Kasumi-1 (cell line): ENCODE measurements around the gene PPIE.

Source experiments
- DNase-seq, 2 experiments: peaks; one replicate each; lab custom pipeline; 2025; lab: John Stamatoyannopoulos, UW

Gene PPIE

GRCh38 chr1:39738622-39739366 is at the start of gene PPIE:
PPIE (plus strand) TSS chr1:39738882; CDS start chr1:39738901, 19 bp downstream.
- DNase-seq: peak; percentile 85 to 92

DNA sequence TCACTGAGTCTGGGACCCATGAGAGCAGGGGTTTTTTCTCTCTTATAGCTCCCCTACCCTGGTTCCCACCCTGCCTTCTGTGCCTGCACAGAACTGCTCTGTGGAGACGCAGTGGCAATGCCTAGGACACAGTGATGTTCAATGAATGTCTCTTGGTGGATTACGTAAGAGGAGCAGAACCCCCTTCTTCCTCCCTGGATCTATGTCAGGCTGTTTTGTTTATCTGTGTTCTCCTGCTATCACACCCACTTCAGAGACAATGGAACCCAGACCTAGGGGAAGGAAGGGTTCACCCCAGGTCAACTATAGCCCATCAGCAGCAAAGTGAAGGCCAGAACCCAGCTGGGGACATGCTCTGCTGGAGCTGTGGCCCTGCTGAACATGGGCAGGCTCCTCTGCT is 49.5 kb upstream of the PPIE start:
- no peak for DNase-seq

- DNase-seq: no peak
These were observed 49.0 kb upstream of the PPIE start for GRCh38 chr1:39689635-39690034.

GRCh38 chr1:39690225-39690624 is 48.5 kb upstream of the PPIE start:
- no peak for DNase-seq

- DNase-seq: no peak
These were observed 47.8 kb upstream of the PPIE start for GRCh38 chr1:39690794-39691382.

- DNase-seq: peak; percentile 25 to 50
These were observed 47.1 kb upstream of the PPIE start, which contains the start of gene HPCAL4 for GRCh38 chr1:39691383-39692151. HPCAL4 (minus strand) TSS chr1:39691433; CDS start chr1:39684603, 6,830 bp downstream.

GRCh38 chr1:39692152-39693074 is 46.3 kb upstream of the PPIE start:
- no peak for DNase-seq

- no peak for DNase-seq
These were observed 44.7 kb upstream of the PPIE start for GRCh38 chr1:39694026-39694425.

GRCh38 chr1:39695016-39695415 is 43.7 kb upstream of the PPIE start:
- no peak for DNase-seq

DNA sequence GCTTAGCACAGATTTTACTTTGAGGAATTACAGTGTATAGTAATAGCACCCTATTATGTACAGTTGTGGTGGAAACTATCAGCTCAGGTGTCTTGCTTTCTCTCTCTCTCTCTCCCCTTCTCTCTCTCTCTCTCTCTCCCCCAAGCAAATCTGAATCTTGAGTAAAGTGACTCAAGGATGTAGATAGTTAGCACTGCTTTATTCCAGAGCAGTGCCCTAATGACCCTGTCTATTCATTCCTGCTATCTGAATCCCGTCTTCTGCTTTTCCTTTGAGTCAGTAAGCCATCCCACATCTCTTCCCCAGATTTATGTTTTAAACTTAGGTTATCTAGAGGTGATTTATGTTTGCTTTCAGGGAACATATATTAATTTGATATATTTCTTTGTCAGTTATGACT is 42.2 kb upstream of the PPIE start:
- DNase-seq: no peak

DNA sequence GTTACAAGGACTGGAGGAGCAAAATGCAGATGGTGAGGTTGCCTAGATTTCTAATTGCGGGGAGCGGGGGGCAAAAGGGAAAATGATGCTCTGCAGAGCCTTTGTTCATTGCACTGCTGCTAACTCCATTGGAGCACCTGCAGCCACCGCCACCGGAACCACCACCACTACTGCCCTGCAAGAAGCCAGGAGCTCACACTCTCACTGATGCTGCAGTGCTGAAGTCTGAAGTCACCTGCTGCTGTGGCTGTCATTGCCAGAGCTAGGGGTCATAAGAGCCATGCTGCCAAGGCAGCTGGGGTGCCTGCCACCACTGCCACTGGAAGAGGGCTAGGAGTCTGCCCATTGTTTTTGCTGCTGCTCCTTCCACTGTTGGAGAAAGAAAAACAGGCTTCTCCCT is 40.1 kb upstream of the PPIE start:
- DNase-seq: no peak

- no peak for DNase-seq
These were observed 39.3 kb upstream of the PPIE start for GRCh38 chr1:39699419-39699818.

DNA sequence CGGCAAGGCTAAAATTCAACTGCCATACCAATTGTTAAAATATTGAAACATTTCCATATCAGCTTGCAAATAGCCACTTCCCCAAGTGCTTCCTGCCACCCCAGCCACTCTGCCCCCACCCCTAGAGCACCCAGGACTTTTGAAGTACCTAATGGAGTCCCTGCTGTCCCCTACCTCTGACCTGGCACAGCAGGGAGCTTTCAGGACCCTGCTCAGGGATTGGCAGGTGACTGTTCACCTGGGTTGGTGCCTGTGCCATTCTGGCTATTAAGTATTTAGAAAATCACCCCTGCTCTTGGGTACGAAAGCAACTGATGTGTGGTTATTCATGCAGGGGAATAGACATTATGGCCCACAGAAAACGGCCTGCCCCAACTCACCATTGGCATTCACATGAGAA is 38.3 kb upstream of the PPIE start:
- no peak for DNase-seq

GRCh38 chr1:39701049-39701439 is 37.6 kb upstream of the PPIE start:
- no peak for DNase-seq

GRCh38 chr1:39704757-39705156 is 33.9 kb upstream of the PPIE start:
- DNase-seq: no peak

GRCh38 chr1:39707506-39707905 is 31.2 kb upstream of the PPIE start:
- no peak for DNase-seq

DNA sequence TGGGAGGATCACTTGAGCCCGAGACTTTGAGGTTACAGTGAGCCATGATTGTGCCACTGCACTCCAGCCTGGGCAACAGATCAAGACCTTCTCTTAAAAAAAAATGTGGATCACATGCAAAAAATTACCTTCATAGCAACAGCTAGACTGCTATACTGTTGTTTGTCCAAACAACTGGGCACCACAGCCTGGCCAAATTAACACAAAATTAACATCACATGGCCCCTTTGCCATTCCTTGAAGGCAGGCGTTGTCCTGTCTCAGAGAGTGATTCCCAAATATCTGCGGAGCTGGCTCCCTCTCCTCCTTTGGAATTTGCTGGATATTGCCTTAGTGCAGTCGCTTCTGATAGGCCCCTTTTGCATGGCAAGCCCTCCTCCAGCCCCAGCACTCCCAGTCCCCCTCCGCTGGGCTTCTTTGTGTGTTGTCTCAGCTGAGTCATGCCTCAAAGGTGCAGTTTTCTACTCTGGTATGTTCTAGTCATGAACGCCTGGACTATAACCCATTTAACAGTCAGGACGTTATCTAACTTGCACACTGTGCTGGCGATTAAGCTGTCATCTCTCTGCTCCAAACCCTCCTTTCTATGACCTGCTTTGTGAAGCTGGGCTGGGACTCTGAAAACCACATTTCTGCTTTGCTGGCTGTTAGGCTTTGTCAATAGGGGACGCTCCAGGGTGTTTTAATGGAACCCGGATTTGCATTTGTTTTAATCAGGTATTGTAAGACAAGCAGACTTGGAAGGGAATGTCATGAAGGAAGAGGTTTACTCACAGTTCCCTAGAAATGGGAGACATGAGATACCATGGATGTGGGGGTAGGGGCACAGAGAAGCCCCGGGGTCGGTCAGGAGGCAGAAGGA is 27.3 kb upstream of the PPIE start:
- no peak for DNase-seq

DNA sequence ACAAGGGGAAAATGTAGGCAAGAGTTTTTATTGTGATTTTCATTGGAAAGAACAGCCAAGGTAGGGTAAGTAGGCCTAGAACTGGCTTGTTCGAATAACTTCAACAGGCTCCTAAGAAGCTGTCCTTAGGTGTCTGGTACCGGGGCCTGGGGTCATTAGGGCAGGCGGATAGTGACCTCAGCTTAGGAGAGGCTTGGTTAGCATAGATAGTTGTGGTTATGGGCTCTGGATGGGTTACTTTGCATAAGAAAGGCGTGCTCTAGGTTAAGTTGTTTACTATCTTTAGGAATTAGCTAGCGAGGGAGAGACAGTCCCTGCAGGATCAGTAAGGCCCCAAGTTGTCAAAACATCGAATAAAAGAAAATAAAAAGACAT is 26.7 kb upstream of the PPIE start:
- no peak for DNase-seq

DNA sequence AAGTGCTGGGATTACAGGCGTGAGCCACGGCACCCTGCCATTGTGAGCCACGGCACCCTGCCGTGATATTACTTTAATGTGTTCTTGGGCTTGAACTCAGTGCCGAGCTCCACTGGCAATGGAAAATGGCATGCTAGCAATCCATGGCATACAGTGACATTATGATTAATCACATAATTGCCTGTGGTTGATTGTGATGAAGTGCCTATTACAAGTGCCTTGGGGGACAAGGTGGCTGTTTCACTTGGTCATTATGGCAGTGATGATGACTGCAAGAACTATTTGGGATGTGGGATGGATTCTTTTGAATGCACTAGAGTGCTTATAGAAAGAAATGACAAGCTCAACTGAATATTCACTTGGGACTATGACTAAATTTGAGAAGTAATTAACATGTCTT is 25.1 kb upstream of the PPIE start:
- no peak for DNase-seq

DNA sequence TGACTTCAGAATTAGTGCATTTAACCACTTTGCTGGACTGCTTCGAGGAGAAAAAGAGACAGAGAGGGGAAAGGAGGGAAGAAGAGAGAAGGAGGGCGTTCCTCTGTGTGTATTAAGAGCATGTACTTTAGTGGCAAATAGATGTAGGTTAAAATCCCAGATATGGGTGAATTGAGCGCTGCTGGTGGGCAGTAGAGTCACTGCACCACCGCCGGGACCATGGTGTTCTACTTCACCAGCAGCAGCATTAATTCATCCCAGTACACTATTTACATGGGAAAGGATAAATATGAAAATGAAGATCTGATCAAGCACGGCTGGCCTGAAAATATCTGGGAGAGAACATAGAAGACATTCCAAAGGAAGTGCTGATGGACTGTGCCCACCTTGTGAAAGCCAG is 20.9 kb upstream of the PPIE start:
- no peak for DNase-seq
